Coronary artery (tissue), 2 donors: Measurements from ENCODE around the gene LARGE1.

Source experiments
- DNase-seq: peaks from one replicate; pipeline ENCODE4 v3.0.0-alpha.2; 2017; ENCODE audit warnings: low spot score
- H3K27ac ChIP-seq, 2 donors: fragments of 200-600 bp; sonication (generic); one replicate each; pipeline ENCODE4 v1.5.1; 2016 to 2019
- H3K4me3 ChIP-seq: fragments of 200-600 bp; sonication (generic); 2 replicates; pipeline ENCODE4 v1.5.1; 2016; ENCODE audit warnings: mild to moderate bottlenecking, moderate library complexity
- CTCF ChIP-seq: fragments of 200-600 bp; sonication (generic); IDR thresholded peaks from one replicate; pipeline ENCODE4 v1.5.1; 2019; ENCODE audit warnings: antibody characterized with exemption

The LARGE1 gene

GRCh38 chr22:33510429-33510904, 409.8 kb downstream of the LARGE1 start:
- no peak for DNase-seq
- no peak overlapping the region for H3K27ac ChIP-seq
- no peak overlapping the region for H3K4me3 ChIP-seq
- no peak for TF ChIP-seq CTCF

DNA sequence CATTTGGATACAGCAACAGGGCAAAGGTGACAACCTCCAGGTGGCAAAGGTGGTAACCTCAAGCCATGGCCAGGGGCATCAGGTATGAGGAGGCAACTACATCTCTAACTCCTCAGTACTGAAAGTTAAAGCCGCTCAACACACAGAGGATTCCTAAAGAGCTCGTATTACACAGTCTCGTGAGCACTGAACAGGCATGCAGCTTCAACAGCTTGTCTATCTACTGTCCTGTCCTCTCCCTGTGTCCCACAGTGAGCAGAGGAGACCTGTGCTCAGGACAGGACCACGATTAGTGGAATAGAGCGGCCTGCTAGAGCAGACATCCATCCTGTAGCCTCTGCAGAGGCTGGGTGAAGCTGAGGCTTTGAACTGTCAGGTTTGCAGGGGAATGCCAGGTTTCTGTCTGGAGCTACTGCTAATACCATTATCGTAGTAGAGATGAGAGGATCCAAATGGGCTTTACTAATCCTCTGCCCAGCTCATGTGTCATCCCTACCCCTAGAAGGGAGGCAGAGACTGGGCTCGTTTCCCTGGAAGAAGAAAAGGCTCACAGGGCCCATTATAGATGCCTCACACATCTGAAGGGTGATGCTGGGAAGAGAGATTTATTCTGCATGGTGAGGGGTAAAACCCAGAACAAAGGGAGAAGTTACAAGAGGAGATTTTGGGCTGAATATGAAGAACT, 415.2 kb downstream of the LARGE1 start:
- TF ChIP-seq CTCF = no peak
- Histone ChIP-seq H3K4me3 (no peak overlapping the region), H3K27ac (no peak overlapping the region)
- DNase-seq = no peak

DNA sequence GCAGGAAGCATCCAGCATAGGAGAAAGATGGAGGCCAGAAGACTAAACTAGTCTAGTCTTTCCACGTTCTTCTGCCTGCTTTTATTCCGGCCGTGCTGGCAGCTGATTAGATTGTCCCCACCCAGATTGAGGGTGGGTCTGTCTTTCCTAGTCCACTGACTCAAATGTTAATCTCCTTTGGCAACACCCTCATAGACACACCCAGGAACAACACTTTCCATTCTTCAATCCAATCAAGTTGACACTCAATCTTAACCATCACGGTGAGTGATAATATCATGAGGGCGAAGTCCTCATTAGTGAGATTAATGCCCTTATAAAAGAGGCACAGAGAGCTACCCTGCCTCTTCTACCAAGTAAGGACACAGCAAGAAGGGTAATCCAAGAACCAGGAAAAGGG, 424.2 kb downstream of the LARGE1 start:
- DNase-seq = no peak
- no peak overlapping the region for H3K27ac ChIP-seq
- no peak overlapping the region for H3K4me3 ChIP-seq
- TF ChIP-seq CTCF = no peak

GRCh38 chr22:33493476-33494205, 426.6 kb downstream of the LARGE1 start:
- no peak for TF ChIP-seq CTCF
- Histone ChIP-seq H3K4me3 (no peak overlapping the region), H3K27ac (no peak overlapping the region)
- no peak for DNase-seq

DNA sequence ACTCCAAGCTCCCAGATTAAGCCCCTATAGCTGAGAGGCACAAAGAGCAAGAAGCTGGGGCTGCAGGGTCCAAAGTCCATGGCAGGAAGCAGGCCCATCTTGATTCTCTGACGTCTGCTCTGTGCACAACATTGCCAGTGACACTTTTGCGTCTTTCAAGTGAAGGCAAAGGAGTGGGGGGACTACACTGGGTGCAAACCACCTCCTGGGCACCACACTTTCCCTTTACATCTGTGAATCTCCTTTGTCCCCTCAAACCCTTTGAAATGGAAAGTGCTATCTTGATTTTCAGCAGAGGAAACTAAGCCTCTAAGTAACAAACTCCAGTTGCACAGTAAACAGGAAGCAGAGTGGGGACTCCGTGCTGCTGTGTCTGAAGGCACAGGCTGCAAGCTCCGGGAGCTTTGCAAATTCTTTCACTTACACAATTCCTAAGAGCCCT, 428.0 kb downstream of the LARGE1 start:
- no peak for TF ChIP-seq CTCF
- Histone ChIP-seq H3K4me3 (no peak overlapping the region), H3K27ac (no peak overlapping the region)
- no peak for DNase-seq

- Histone ChIP-seq H3K27ac (no peak overlapping the region), H3K4me3 (no peak overlapping the region)
- DNase-seq = no peak
- TF ChIP-seq CTCF = no peak
Observed at GRCh38 chr22:33487041-33487716, 433.1 kb downstream of the LARGE1 start.
